Brain microvascular endothelial cell (primary cell): ENCODE data around the gene TOP1.

ENCODE experiments used
- DNase-seq: peaks from one replicate; pipeline ENCODE4 v3.0.0-alpha.2; 2020
- H3K27ac ChIP-seq: fragments of 250-450 bp; sonication (Bioruptor Pico); 2 replicates; pipeline ENCODE4 v1.5.1; 2020; ENCODE audit warnings: mild to moderate bottlenecking, moderate library complexity
- H3K27me3 ChIP-seq: fragments of 250-450 bp; sonication (Bioruptor Pico); replicated peaks from 2 replicates; pipeline ENCODE4 v1.5.1; 2020; ENCODE audit warnings: mild to moderate bottlenecking
- H3K36me3 ChIP-seq: fragments of 250-450 bp; sonication (Bioruptor Pico); replicated peaks from 2 replicates; pipeline ENCODE4 v1.5.1; 2020; ENCODE audit warnings: mild to moderate bottlenecking
- H3K4me3 ChIP-seq: 2 replicates; pipeline ENCODE4 v1.5.1; 2011; ENCODE audit warnings: low read depth, mild to moderate bottlenecking, control low read depth, low read length, moderate library complexity
- in situ Hi-C: cut with HindIII; loops from 2 replicates; pipeline ENCODE4 v1.10.0; 2017; ENCODE audit warnings: low sequenced_read_pairs, low pct_ligation_motif_present
- TF ChIP-seq, protein P1 (sequence below): IDR thresholded peaks from 2 replicates; pipeline ENCODE4 v1.5.1; 2011; ENCODE audit warnings: low read depth, mild to moderate bottlenecking, moderate library complexity, low read length, control low read depth, inconsistent platforms; ENCODE audit errors: missing control alignments

Gene TOP1

DNA sequence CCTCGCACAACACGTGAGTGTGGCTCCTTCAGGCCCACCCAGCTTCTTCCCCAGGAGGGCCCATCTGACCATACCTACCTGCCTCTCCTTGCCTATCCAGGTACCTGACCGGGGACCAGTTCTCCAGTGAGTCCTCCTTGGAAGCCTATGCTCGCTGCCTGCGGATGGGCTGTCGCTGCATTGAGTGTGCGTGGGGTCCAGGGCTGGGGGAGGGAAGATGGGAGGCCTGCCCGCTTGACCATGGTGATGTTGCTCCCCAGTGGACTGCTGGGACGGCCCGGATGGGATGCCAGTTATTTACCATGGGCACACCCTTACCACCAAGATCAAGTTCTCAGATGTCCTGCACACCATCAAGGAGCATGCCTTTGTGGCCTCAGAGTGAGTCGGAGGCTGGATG is 135.2 kb downstream of the TOP1 start:
- in situ Hi-C loops: no loop called here
- H3K27ac ChIP-seq: no peak overlapping the region
- TF ChIP-seq, protein P1, sequence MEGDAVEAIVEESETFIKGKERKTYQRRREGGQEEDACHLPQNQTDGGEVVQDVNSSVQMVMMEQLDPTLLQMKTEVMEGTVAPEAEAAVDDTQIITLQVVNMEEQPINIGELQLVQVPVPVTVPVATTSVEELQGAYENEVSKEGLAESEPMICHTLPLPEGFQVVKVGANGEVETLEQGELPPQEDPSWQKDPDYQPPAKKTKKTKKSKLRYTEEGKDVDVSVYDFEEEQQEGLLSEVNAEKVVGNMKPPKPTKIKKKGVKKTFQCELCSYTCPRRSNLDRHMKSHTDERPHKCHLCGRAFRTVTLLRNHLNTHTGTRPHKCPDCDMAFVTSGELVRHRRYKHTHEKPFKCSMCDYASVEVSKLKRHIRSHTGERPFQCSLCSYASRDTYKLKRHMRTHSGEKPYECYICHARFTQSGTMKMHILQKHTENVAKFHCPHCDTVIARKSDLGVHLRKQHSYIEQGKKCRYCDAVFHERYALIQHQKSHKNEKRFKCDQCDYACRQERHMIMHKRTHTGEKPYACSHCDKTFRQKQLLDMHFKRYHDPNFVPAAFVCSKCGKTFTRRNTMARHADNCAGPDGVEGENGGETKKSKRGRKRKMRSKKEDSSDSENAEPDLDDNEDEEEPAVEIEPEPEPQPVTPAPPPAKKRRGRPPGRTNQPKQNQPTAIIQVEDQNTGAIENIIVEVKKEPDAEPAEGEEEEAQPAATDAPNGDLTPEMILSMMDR: no peak
- no peak overlapping the region for H3K4me3 ChIP-seq
- no peaks in the 10 kb centered on the region for H3K27me3 ChIP-seq
- H3K36me3 ChIP-seq: peaks cover 63% of the 10 kb centered on the region
- no peak for DNase-seq

DNA sequence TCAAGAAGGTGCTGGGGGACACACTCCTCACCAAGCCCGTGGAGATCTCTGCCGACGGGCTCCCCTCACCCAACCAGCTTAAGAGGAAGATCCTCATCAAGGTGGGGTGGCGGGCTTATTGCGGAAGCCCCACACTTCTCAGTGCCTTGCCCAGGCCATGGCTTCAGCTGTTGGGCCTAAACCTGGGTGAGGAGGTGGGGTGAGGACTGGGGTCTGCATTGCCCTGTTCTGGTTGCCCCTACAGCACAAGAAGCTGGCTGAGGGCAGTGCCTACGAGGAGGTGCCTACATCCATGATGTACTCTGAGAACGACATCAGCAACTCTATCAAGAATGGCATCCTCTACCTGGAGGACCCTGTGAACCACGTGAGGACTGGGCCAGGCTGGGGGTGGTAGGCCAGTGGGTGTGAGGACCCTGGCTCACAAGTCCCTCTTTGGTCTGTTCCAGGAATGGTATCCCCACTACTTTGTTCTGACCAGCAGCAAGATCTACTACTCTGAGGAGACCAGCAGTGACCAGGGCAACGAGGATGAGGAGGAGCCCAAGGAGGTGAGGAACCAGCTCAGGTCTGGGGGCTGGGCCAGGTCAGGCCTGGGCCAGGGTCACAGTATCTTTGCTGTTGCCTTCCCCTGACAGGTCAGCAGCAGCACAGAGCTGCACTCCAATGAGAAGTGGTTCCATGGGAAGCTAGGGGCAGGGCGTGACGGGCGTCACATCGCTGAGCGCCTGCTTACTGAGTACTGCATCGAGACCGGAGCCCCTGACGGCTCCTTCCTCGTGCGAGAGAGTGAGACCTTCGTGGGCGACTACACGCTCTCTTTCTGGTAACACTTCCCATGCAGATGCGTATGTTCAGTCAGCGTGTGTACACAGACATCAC is 136.6 kb downstream of the TOP1 start:
- in situ Hi-C loops: no loop called here
- H3K36me3 ChIP-seq: peaks cover 69% of the 10 kb centered on the region
- DNase-seq: no peak
- H3K27ac ChIP-seq: no peak overlapping the region
- TF ChIP-seq, protein P1: no peak
- no peaks in the 10 kb centered on the region for H3K27me3 ChIP-seq
- H3K4me3 ChIP-seq: no peak overlapping the region

DNA sequence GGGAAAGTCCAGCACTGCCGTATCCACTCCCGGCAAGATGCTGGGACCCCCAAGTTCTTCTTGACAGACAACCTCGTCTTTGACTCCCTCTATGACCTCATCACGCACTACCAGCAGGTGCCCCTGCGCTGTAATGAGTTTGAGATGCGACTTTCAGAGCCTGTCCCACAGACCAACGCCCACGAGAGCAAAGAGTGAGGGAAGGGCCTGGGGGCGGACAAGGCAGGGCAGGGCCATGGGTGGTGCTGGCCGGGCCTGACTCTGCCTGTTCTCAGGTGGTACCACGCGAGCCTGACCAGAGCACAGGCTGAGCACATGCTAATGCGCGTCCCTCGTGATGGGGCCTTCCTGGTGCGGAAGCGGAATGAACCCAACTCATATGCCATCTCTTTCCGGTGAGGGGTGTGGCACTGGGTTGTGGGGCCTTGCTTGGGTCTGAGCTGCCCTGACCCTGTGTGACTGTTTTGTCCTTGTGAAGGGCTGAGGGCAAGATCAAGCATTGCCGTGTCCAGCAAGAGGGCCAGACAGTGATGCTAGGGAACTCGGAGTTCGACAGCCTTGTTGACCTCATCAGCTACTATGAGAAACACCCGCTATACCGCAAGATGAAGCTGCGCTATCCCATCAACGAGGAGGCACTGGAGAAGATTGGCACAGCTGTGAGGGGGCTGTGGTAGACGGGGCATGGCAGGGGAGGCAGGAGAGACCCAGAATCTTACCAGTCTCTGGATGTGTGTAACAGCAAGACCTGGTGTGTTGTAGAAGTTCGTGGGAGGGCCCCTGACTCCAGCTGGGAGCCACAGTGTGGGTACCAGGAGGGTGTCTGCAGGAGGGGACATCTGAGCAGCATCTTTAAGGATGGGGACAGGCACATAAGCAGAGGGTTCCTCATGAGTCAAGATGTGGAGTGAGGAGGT is 137.8 kb downstream of the TOP1 start:
- Histone ChIP-seq H3K4me3 (no peak overlapping the region), H3K27ac (no peak overlapping the region), H3K27me3 (no peaks in the 10 kb centered on the region), H3K36me3 (peaks cover 73% of the 10 kb centered on the region)
- in situ Hi-C loops: no loop called here
- TF ChIP-seq, protein P1: no peak
- DNase-seq: no peak

DNA sequence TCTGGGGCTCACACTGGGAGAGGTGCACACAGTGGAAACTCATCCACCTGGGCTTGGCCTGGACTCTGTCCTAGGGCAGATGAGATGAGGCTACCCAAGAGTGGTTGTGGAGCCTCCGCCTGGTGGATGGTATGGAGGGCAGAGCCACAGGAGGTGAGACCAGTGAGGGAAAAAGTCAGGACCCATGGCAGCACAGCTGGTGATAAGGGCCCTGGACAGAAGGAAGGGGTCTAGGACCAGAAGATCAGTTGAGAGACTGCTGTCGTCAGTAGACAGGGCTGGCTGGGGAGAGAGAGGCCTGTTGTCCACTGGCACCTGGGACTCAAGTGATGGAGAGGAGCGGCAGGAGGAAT is 138.5 kb downstream of the TOP1 start:
- in situ Hi-C loops: no loop called here
- H3K27ac ChIP-seq: no peak overlapping the region
- H3K27me3 ChIP-seq: no peaks in the 10 kb centered on the region
- peaks cover 73% of the 10 kb centered on the region for H3K36me3 ChIP-seq
- DNase-seq: no peak
- H3K4me3 ChIP-seq: no peak overlapping the region
- TF ChIP-seq, protein P1: no peak

DNA sequence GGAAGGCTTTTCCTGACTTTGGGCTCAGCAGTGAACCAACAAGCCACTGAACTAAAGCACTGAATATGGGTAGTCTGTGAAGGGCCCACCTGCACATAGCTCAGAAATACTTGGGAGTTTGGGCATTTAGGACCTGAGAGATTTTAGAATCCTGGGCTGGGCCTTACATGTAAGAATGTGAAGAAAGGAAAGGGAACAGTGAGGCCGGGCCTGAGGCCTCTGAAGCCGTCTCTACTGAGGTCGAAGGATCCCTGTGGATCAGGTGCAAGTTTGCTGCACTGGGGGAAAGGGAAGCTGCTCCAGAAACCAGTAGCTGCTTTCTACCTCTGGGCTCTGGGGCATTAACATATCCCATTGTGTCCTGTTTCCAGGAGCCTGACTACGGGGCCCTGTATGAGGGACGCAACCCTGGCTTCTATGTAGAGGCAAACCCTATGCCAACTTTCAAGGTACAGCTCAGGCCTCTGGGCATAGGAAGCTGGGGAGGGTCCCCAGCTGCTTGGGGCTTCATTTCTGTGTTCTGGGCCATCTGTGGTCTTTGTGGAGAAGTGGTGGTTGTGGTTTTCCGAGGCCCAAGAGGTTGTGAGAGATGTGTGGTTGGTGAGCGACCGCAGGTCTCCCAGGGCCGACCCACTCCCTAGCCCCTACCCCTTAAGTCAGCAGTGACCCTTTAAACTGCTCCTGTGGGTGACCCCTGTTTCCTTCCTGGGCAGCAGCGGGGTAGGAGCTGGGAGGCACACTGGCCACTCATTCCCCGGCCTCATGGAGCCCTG is 139.0 kb downstream of the TOP1 start:
- Histone ChIP-seq H3K27ac (no peak overlapping the region), H3K27me3 (no peaks in the 10 kb centered on the region)
- in situ Hi-C loops: no loop called here

More for the DNA sequence above, 139.0 kb downstream of the TOP1 start:
- no peak for DNase-seq
- peaks cover 76% of the 10 kb centered on the region for H3K36me3 ChIP-seq
- TF ChIP-seq, protein P1: no peak
- no peak overlapping the region for H3K4me3 ChIP-seq
